ENCODE data around the gene ZNF407. TPM values are rescaled to one million over a fixed set of nuclear protein-coding genes. Genes with fewer than 3 reads are reported as not detected.

ZNF407 gene
- polyA plus RNA-seq, 3 donors, result 2.2 to 3.0 (median 2.4) TPM

- WGBS, 3 donors, result 90 to 98% (median 96%) methylated on average over 18 of the region's 18 CpGs
- no peak overlapping the region for H3K27ac ChIP-seq (ENCODE audit: low read depth, low read length)
Observed at GRCh38 chr18:74876630-74877243, 279.1 kb downstream of the ZNF407 start.

DNA sequence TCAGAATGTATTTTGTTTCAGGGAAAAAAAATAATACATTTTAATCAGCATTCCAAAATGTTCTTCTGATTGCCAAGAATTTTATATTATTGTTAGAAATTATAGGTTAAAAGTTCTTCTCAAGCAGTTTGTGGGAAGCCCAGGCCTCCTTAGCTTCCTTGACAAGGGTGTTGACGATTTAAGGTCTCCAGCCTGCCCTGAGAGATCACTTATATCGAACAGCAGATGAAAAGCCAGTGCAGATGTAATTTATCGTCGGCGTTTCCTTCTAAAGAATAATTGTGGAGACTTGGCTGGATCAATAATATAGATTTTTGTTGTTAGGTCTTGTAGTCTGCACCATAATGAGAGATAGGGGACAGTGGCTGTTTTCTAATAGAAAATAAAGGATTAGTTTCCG lies 280.6 kb downstream of the ZNF407 start:
- 79 to 95% (median 94%) methylated on average over 6 of the region's 6 CpGs for WGBS, 3 donors
- H3K27ac ChIP-seq (ENCODE audit: low read depth, low read length), result no peak overlapping the region

- H3K27ac ChIP-seq (ENCODE audit: low read depth, low read length), result no peak overlapping the region
- WGBS, 3 donors, result 80 to 87% (median 83%) methylated on average over 12 of the region's 12 CpGs
Observed at GRCh38 chr18:74880706-74881278, 283.1 kb downstream of the ZNF407 start.

GRCh38 chr18:74892066-74892627 lies 294.5 kb downstream of the ZNF407 start:
- H3K27ac ChIP-seq (ENCODE audit: low read depth, low read length), result no peak overlapping the region
- 87 to 97% (median 96%) methylated on average over 11 of the region's 11 CpGs for WGBS, 3 donors

- WGBS, 3 donors, result 57 to 86% (median 66%) methylated on average over 1 of the region's 1 CpG
- H3K27ac ChIP-seq (ENCODE audit: low read depth, low read length), result no peak overlapping the region
Observed at GRCh38 chr18:74895686-74896085, 298.0 kb downstream of the ZNF407 start.

DNA sequence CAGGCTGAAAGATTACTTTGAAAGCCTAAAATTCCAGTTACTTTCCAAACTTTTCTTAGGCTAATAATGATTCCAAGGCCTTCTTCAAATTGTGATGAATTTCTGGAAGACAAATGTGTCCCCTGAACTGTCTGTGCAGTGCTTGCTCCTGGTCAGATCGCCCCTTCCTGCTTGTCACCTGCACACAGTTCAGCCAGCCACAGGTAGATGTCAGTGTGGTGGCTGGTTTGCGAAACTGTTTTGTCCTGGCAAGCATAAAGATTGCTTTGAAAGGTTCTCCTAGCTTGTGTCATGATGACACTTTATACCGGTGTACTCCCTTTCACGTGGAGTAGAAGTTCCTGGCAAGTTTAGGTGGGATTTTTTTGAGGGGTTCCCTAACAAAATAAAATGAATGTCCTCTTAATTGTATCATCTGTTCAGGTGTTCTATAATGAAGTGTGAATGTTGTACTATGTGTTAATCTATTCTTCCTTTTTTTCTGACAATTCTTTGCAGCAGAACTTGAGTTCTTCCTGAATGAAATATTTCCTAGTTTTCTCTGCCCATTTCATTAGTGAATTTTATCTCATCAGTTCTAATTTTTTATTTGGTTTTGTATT lies 298.8 kb downstream of the ZNF407 start:
- WGBS, 3 donors, result 26 to 66% (median 64%) methylated on average over 4 of the region's 4 CpGs
- H3K27ac ChIP-seq (ENCODE audit: low read depth, low read length), result no peak overlapping the region

GRCh38 chr18:74897971-74898657 lies 300.4 kb downstream of the ZNF407 start:
- 64 to 83% (median 72%) methylated on average over 5 of the region's 5 CpGs for WGBS, 3 donors
- no peak overlapping the region for H3K27ac ChIP-seq (ENCODE audit: low read depth, low read length)

DNA sequence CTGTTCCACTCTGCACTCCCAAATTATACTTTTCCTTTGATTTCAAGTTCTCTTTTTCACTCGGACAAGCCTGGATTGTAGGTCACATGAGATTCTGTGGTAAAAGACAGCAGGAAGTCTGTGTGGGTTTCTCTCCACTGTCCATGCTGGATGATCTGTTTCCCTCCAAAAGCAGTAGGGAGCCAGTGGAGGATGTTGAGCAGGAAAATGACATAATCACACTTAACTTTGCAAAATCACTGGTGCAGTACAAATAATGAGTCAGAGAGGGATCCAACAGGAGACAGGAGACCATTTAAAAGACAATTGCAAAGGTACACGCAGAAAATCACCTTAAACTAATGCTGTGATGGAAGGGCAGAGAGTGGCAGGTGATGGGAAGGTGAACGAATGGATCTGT lies 301.3 kb downstream of the ZNF407 start:
- WGBS, 3 donors, result 62 to 69% (median 69%) methylated on average over 3 of the region's 3 CpGs
- no peak overlapping the region for H3K27ac ChIP-seq (ENCODE audit: low read depth, low read length)

- no peak overlapping the region for H3K27ac ChIP-seq (ENCODE audit: low read depth, low read length)
- WGBS, 3 donors, result 76 to 91% (median 83%) methylated on average over 5 of the region's 5 CpGs
Observed at GRCh38 chr18:74899554-74899953, 301.9 kb downstream of the ZNF407 start.

DNA sequence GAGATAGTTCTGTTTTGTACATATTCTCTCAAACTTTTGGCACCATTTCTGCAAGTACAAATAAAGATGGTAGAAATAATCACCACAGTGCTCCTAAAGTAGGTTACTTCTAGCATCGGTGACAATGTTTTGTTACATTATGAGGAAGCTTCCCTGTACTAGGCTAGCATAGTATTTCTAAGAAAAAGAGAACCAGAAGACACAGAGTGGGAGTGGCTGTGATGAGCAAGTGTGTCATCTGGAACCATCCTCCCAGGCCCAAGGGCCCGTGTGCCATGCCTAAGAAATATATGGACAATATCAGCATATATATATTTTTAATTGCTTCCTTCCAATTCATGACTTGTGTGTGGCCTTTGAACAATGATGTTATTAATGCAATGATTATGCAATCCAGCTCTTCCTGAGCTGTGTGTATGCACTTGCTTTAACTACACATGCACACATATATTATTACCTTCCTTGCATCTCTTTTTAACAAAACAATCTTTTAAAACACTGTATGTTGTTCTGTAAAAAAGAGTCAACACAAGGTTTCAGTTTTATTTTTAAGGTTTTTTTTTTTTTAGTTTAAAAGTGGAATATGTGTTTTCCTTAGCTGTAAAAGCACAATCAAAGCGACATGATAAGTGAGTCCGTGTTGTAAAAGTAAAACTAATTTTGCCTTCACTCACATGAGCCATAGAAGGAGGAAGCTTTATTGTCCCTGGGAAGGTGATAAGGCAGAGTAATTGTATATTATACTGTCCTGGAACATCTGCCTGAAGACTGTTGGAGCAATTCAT lies 303.9 kb downstream of the ZNF407 start:
- no peak overlapping the region for H3K27ac ChIP-seq (ENCODE audit: low read depth, low read length)
- WGBS, 3 donors, result 79 to 89% (median 80%) methylated on average over 4 of the region's 4 CpGs

DNA sequence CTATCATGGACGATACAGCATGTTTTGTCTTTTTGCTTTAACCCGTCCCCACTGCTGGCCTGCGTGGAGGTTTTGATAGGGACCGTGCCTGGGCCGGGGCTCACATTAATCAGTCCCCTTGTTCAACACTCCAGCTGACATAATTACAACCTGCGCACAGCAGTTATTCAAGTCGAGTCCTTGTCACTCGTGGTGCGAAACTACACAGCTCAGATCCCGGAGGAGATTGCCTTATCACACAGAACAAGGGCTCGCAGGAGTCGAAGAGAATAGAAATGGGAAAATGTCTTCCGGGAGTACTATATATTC lies 304.4 kb downstream of the ZNF407 start:
- WGBS, 3 donors, result 85 to 88% (median 86%) methylated on average over 13 of the region's 13 CpGs
- no peak overlapping the region for H3K27ac ChIP-seq (ENCODE audit: low read depth, low read length)

DNA sequence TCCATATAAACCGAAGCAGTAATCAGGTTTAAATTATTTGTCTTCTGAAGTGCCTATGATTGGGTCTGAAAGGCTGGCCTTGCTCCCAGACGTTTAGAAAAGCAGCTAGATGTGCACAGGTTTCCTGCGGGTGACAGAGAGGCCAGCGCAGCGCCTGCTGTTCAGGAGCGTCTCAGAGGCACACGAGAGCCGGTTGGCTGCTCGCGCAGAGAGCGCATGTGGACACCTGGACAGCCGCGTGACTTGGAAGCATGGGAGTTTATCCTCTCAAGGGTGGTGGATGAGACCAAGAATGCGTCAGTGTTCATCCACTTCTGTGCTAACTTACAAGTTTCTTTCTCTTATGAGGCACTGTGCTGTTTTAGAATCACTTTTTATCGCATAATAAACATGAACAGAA lies 307.6 kb downstream of the ZNF407 start:
- H3K27ac ChIP-seq (ENCODE audit: low read depth, low read length), result no peak overlapping the region
- WGBS, 3 donors, result 85 to 86% (median 85%) methylated on average over 15 of the region's 15 CpGs

- WGBS, 3 donors, result 71 to 79% (median 76%) methylated on average over 2 of the region's 2 CpGs
- H3K27ac ChIP-seq (ENCODE audit: low read depth, low read length), result no peak overlapping the region
Observed at GRCh38 chr18:74906184-74906583, 308.5 kb downstream of the ZNF407 start.

DNA sequence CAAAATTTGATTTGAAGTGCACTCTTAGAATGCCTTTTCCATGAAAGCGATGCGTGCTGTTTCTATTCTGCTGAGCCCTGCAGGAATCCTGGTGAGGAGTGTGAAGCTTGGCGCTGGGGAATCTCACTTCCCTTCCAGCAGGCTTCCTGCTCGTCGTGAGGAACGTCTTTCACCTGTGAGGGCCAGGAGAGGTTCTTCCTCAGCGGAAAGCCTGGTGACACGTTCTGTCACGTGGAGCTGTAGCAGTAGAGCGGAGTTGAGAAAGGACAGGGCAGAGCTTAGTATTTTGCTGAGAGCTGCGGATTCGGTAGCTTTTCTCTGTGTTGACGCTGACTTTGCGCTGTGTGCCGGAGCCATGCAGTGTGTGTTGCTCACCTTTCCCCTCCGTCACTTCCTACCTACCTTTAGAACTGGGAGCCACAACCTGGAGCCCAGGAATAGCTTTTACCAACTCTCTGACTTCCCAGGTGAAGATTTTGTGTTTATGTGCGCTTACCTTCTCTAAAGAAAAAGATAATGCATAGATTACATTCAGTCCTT lies 316.5 kb downstream of the ZNF407 start:
- 78 to 86% (median 79%) methylated on average over 17 of the region's 17 CpGs for WGBS, 3 donors
- no peak overlapping the region for H3K27ac ChIP-seq (ENCODE audit: low read depth, low read length)

DNA sequence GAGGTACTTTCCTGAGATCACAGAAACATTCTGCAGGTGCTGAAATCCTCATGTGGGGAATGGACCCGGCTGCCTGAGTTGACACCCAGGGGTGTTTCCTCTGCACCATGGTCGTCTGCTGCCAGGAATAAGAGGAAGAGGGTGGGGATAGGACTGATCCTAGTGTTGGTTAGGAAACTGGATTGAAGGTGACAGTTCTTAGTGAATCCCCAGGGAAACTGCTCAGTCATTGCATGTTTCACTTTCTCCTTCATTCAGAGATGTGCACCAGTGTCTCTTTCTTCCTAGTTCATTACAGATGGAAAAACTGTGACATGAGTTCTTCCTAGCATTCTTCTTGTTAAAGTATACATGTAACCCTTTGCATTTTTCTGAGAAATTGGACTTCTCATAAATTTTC lies 317.0 kb downstream of the ZNF407 start:
- 40 to 82% (median 45%) methylated on average over 2 of the region's 2 CpGs for WGBS, 3 donors
- H3K27ac ChIP-seq (ENCODE audit: low read depth, low read length), result no peak overlapping the region

DNA sequence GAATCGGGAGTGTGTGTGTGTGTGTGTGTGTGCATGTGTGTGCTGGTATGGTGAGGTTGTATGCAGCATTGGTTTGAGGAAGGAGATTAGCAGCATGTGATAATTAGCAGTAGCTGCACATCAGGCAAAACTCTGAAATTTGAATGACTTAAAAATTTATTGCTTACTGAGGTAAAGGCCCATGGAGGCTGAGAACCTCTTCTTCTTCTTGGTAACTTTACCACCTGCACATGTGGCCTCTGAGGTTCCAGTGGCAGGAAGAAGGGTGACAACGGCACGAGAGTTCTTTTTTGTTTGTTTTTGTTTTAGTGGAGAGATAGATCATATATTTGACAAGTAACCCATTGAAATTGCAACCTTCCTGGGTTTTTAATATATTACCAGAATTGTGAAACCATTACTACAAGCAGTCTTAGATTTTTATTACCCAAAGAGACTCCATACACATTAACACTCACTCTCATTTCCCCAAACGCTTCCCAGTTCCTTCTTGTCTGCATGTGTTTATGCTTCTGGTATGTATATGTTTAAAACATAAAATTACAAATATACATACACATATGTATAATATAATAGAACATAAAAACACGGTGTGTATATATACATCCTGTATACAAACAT lies 319.2 kb downstream of the ZNF407 start:
- WGBS, 3 donors, result 58 to 74% (median 68%) methylated on average over 5 of the region's 5 CpGs
- H3K27ac ChIP-seq (ENCODE audit: low read depth, low read length), result no peak overlapping the region

GRCh38 chr18:74918276-74918790 lies 320.7 kb downstream of the ZNF407 start:
- 82 to 90% (median 85%) methylated on average over 3 of the region's 3 CpGs for WGBS, 3 donors
- no peak overlapping the region for H3K27ac ChIP-seq (ENCODE audit: low read depth, low read length)
